ENCODE measurements around the gene ZSCAN2.

The ZSCAN2 gene

GRCh38 chr15:84654689-84655453 lies 54.1 kb downstream of the ZSCAN2 start:
- Histone ChIP-seq H2AFZ (ENCODE audit: low read depth, low read length) (no peak overlapping the region), H3K27me3 (ENCODE audit: control insufficient read depth in 1 of 2, insufficient read depth in 1 of 2, low read length in 2 of 2) (no peaks in the 10 kb centered on the region), H3K14ac (ENCODE audit: low read length in 2 of 2) (no peak overlapping the region), H3K27ac (ENCODE audit: low read length, poor library complexity, severe bottlenecking) (peak overlapping the region; percentile 94), H3K9ac (ENCODE audit: low read length) (peak overlapping the region; percentile 95), H2BK15ac (ENCODE audit: low read depth, poor library complexity, severe bottlenecking) (no peak overlapping the region), H4K8ac (ENCODE audit: low read length) (no peak overlapping the region), H2BK120ac (ENCODE audit: low read depth, low read length) (no peak overlapping the region), H3K36me3 (ENCODE audit: control insufficient read depth in 1 of 2, insufficient read depth in 2 of 2, low read depth in 1 of 2, low read length in 2 of 2) (peaks cover 22 to 24% of the 10 kb centered on the region in 2 experiments), H3K4ac (ENCODE audit: low read depth in 1 of 2, low read length in 2 of 2) (no peak overlapping the region), H4K91ac (ENCODE audit: low read length) (no peak overlapping the region), H2BK12ac (ENCODE audit: low read length in 2 of 2) (no peak overlapping the region), H3K79me1 (replicated peaks; ENCODE audit: low read length, poor library complexity, severe bottlenecking) (peaks cover 19% of the 10 kb centered on the region), H2BK5ac (ENCODE audit: low read depth, low read length, poor library complexity, severe bottlenecking) (no peak overlapping the region), H3K4me3 (ENCODE audit: insufficient read depth in 1 of 2, low read depth in 1 of 2, low read length in 2 of 2) (peak overlapping the region; percentile 95 to 97), H2AK5ac (ENCODE audit: low read length, severe bottlenecking) (no peak overlapping the region), H3K23ac (ENCODE audit: low read length in 2 of 2) (no peak overlapping the region), H3K4me1 (ENCODE audit: control insufficient read depth, insufficient read depth, low read depth, low read length) (peaks cover 25% of the 10 kb centered on the region), H3K18ac (ENCODE audit: low read depth in 1 of 2, low read length in 2 of 2) (no peak overlapping the region), H3K4me2 (ENCODE audit: low read length, poor library complexity, severe bottlenecking) (peak overlapping the region; percentile 87), H3K9me3 (ENCODE audit: control insufficient read depth, low read length) (no peaks in the 10 kb centered on the region)
- WGBS: 10% methylated on average over 19 of the region's 19 CpGs
- DNase-seq: peak; percentile 87

- Histone ChIP-seq H3K79me1 (replicated peaks; ENCODE audit: low read length, poor library complexity, severe bottlenecking) (peaks cover 11% of the 10 kb centered on the region), H2BK15ac (ENCODE audit: low read depth, poor library complexity, severe bottlenecking) (no peak overlapping the region), H3K23ac (ENCODE audit: low read length in 2 of 2) (no peak overlapping the region), H2AK5ac (ENCODE audit: low read length, severe bottlenecking) (no peak overlapping the region), H3K9ac (ENCODE audit: low read length) (peak overlapping the region; percentile 85), H2BK5ac (ENCODE audit: low read depth, low read length, poor library complexity, severe bottlenecking) (no peak overlapping the region), H2BK12ac (ENCODE audit: low read length in 2 of 2) (no peak overlapping the region), H3K4me2 (ENCODE audit: low read length, poor library complexity, severe bottlenecking) (no peak overlapping the region), H4K8ac (ENCODE audit: low read length) (no peak overlapping the region), H3K27me3 (ENCODE audit: control insufficient read depth in 1 of 2, insufficient read depth in 1 of 2, low read length in 2 of 2) (no peaks in the 10 kb centered on the region), H3K4me3 (ENCODE audit: insufficient read depth in 1 of 2, low read depth in 1 of 2, low read length in 2 of 2) (peak overlapping the region in 1 of 2 experiments; percentile 78), H3K27ac (ENCODE audit: low read length, poor library complexity, severe bottlenecking) (no peak overlapping the region), H3K14ac (ENCODE audit: low read length in 2 of 2) (no peak overlapping the region), H3K4ac (ENCODE audit: low read depth in 1 of 2, low read length in 2 of 2) (no peak overlapping the region), H3K9me3 (ENCODE audit: control insufficient read depth, low read length) (no peaks in the 10 kb centered on the region), H2BK120ac (ENCODE audit: low read depth, low read length) (no peak overlapping the region), H3K36me3 (ENCODE audit: control insufficient read depth in 1 of 2, insufficient read depth in 2 of 2, low read depth in 1 of 2, low read length in 2 of 2) (peaks cover 8 to 23% of the 10 kb centered on the region in 2 experiments), H4K91ac (ENCODE audit: low read length) (no peak overlapping the region), H2AFZ (ENCODE audit: low read depth, low read length) (no peak overlapping the region), H3K18ac (ENCODE audit: low read depth in 1 of 2, low read length in 2 of 2) (no peak overlapping the region), H3K4me1 (ENCODE audit: control insufficient read depth, insufficient read depth, low read depth, low read length) (peaks cover 22% of the 10 kb centered on the region)
- DNase-seq: no peak
- WGBS: 81% methylated on average over 7 of the region's 7 CpGs
Measured at GRCh38 chr15:84656972-84657371, 56.2 kb downstream of the ZSCAN2 start.

GRCh38 chr15:84657748-84658079 lies 56.9 kb downstream of the ZSCAN2 start:
- peak overlapping the region; percentile 58 to 78 for H3K4me3 ChIP-seq (ENCODE audit: insufficient read depth in 1 of 2, low read depth in 1 of 2, low read length in 2 of 2)
- H3K4me1 ChIP-seq (ENCODE audit: control insufficient read depth, insufficient read depth, low read depth, low read length): peaks cover 22% of the 10 kb centered on the region
- H2BK120ac ChIP-seq (ENCODE audit: low read depth, low read length): no peak overlapping the region
- H2AFZ ChIP-seq (ENCODE audit: low read depth, low read length): peak overlapping the region; percentile 44
- no peak overlapping the region for H4K91ac ChIP-seq (ENCODE audit: low read length)
- H3K4ac ChIP-seq (ENCODE audit: low read depth in 1 of 2, low read length in 2 of 2): peak overlapping the region in 1 of 2 experiments; percentile 48
- H3K18ac ChIP-seq (ENCODE audit: low read depth in 1 of 2, low read length in 2 of 2): peak overlapping the region; percentile 6 to 72
- H3K23ac ChIP-seq (ENCODE audit: low read length in 2 of 2): peak overlapping the region in 1 of 2 experiments; percentile 60
- WGBS: 21% methylated on average over 16 of the region's 17 CpGs
- H3K36me3 ChIP-seq (ENCODE audit: control insufficient read depth in 1 of 2, insufficient read depth in 2 of 2, low read depth in 1 of 2, low read length in 2 of 2): peaks cover 8 to 15% of the 10 kb centered on the region in 2 experiments
- H3K27ac ChIP-seq (ENCODE audit: low read length, poor library complexity, severe bottlenecking): no peak overlapping the region
- no peak overlapping the region for H2BK15ac ChIP-seq (ENCODE audit: low read depth, poor library complexity, severe bottlenecking)
- H3K79me1 ChIP-seq (replicated peaks; ENCODE audit: low read length, poor library complexity, severe bottlenecking): peaks cover 7% of the 10 kb centered on the region
- no peak overlapping the region for H2AK5ac ChIP-seq (ENCODE audit: low read length, severe bottlenecking)
- H3K4me2 ChIP-seq (ENCODE audit: low read length, poor library complexity, severe bottlenecking): peak overlapping the region; percentile 88
- peak overlapping the region; percentile 85 for H3K9ac ChIP-seq (ENCODE audit: low read length)
- peak; percentile 7 for DNase-seq
- peak overlapping the region; percentile 10 for H4K8ac ChIP-seq (ENCODE audit: low read length)
- peak overlapping the region in 1 of 2 experiments; percentile 19 for H2BK12ac ChIP-seq (ENCODE audit: low read length in 2 of 2)
- H3K14ac ChIP-seq (ENCODE audit: low read length in 2 of 2): peak overlapping the region in 1 of 2 experiments; percentile 66
- H2BK5ac ChIP-seq (ENCODE audit: low read depth, low read length, poor library complexity, severe bottlenecking): no peak overlapping the region
- no peaks in the 10 kb centered on the region for H3K9me3 ChIP-seq (ENCODE audit: control insufficient read depth, low read length)
- H3K27me3 ChIP-seq (ENCODE audit: control insufficient read depth in 1 of 2, insufficient read depth in 1 of 2, low read length in 2 of 2): no peaks in the 10 kb centered on the region

- Histone ChIP-seq H3K4ac (ENCODE audit: low read depth in 1 of 2, low read length in 2 of 2) (peak within 1 kb of the TSS in 1 of 2 experiments; percentile 48), H3K4me3 (ENCODE audit: insufficient read depth in 1 of 2, low read depth in 1 of 2, low read length in 2 of 2) (peak within 1 kb of the TSS; percentile 58 to 78), H3K14ac (ENCODE audit: low read length in 2 of 2) (peak within 1 kb of the TSS in 1 of 2 experiments; percentile 66), H3K27ac (ENCODE audit: low read length, poor library complexity, severe bottlenecking) (peak within 1 kb of the TSS; percentile 70), H2AFZ (ENCODE audit: low read depth, low read length) (peak within 1 kb of the TSS; percentile 44), H3K36me3 (ENCODE audit: control insufficient read depth in 1 of 2, insufficient read depth in 2 of 2, low read depth in 1 of 2, low read length in 2 of 2) (peaks cover 4 to 13% of the 10 kb centered on the region in 2 experiments), H2BK12ac (ENCODE audit: low read length in 2 of 2) (peak within 1 kb of the TSS in 1 of 2 experiments; percentile 43), H3K4me2 (ENCODE audit: low read length, poor library complexity, severe bottlenecking) (peak within 1 kb of the TSS; percentile 88), H3K4me1 (ENCODE audit: control insufficient read depth, insufficient read depth, low read depth, low read length) (peaks cover 17% of the 10 kb centered on the region), H3K18ac (ENCODE audit: low read depth in 1 of 2, low read length in 2 of 2) (peak within 1 kb of the TSS; percentile 6 to 72), H4K8ac (ENCODE audit: low read length) (peak within 1 kb of the TSS; percentile 41), H3K79me1 (replicated peaks; ENCODE audit: low read length, poor library complexity, severe bottlenecking) (peaks cover 6% of the 10 kb centered on the region), H2BK15ac (ENCODE audit: low read depth, poor library complexity, severe bottlenecking) (no peak within 1 kb of the TSS), H2BK5ac (ENCODE audit: low read depth, low read length, poor library complexity, severe bottlenecking) (peak within 1 kb of the TSS; percentile 33), H3K23ac (ENCODE audit: low read length in 2 of 2) (peak within 1 kb of the TSS in 1 of 2 experiments; percentile 61), H2BK120ac (ENCODE audit: low read depth, low read length) (no peak within 1 kb of the TSS), H3K27me3 (ENCODE audit: control insufficient read depth in 1 of 2, insufficient read depth in 1 of 2, low read length in 2 of 2) (no peaks in the 10 kb centered on the region), H3K9ac (ENCODE audit: low read length) (peak within 1 kb of the TSS; percentile 85), H4K91ac (ENCODE audit: low read length) (no peak within 1 kb of the TSS), H3K9me3 (ENCODE audit: control insufficient read depth, low read length) (no peaks in the 10 kb centered on the region), H2AK5ac (ENCODE audit: low read length, severe bottlenecking) (no peak within 1 kb of the TSS)
- 4% methylated on average over 39 of the region's 61 CpGs for WGBS
- DNase-seq: peak; percentile 82
Measured at GRCh38 chr15:84658080-84658787, 57.4 kb downstream of the ZSCAN2 start, which contains the start of gene NMB. Gene NMB, minus strand, starts transcription at chr15:84658199. Its CDS starts 47 bp downstream, at chr15:84658152.
